Ascending aorta (tissue), 2 donors: ENCODE measurements around the gene DMD. TPM values are rescaled to one million over a fixed set of nuclear protein-coding genes. Genes with fewer than 3 reads are reported as not detected.

Source experiments
- DNase-seq, 2 donors: peaks; one replicate each; pipeline ENCODE4 v3.0.0-alpha.2; 2019; ENCODE audit warnings: low spot score in 2 of 2
- H3K27ac ChIP-seq, 2 donors: fragments of 200-600 bp; sonication (generic); one replicate each; pipeline ENCODE4 v1.5.1; 2016 to 2017; ENCODE audit warnings: mild to moderate bottlenecking in 1 of 2
- H3K27me3 ChIP-seq: fragments of 200-600 bp; sonication (generic); one replicate; pipeline ENCODE4 v1.5.1; 2017
- H3K36me3 ChIP-seq, 2 donors: fragments of 200-600 bp; sonication (generic); one replicate each; pipeline ENCODE4 v1.5.1; 2016
- H3K4me1 ChIP-seq, 2 donors: fragments of 200-600 bp; sonication (generic); one replicate each; pipeline ENCODE4 v1.5.1; 2016 to 2017; ENCODE audit warnings: mild to moderate bottlenecking in 1 of 2
- H3K4me3 ChIP-seq, 2 donors: fragments of 200-600 bp; sonication (generic); one replicate each; pipeline ENCODE4 v1.5.1; 2016 to 2017; ENCODE audit warnings: mild to moderate bottlenecking in 1 of 2
- H3K9me3 ChIP-seq, 2 donors: fragments of 200-600 bp; sonication (generic); one replicate each; pipeline ENCODE4 v1.5.1; 2016
- CTCF ChIP-seq, 3 experiments: fragments of 200-600 bp in 2 of 3; fragments of 450-650 bp in 1 of 3; sonication (generic) in 2 of 3; IDR thresholded peaks; one replicate each; pipeline ENCODE4 v1.5.1; 2016 to 2019; ENCODE audit warnings: antibody characterized with exemption in 3 of 3, mild to moderate bottlenecking in 1 of 3, moderate library complexity in 1 of 3
- intact Hi-C: fragments of 100-400 bp; cut with DNase I; formaldehyde crosslinking; loops from one replicate; pipeline ENCODE4 v1.15.1; 2023
- total RNA-seq: library from RNA; depleted of rRNA; stranded (reverse); fragments of >200 nt; gene quantifications from one replicate; pipeline ENCODE4 v1.1.0, GENCODE V29; 2016

Gene DMD
- total RNA-seq, 1 donor from 2014 or later, result 40.0 TPM

GRCh38 chrX:31091819-31092218 is 2119.5 kb downstream of the DMD start:
- DNase-seq, result no peak
- Histone ChIP-seq H3K9me3 (no peaks in the 10 kb centered on the region), H3K27ac (no peak overlapping the region), H3K27me3 (no peaks in the 10 kb centered on the region), H3K4me3 (no peak overlapping the region), H3K36me3 (no peaks in the 10 kb centered on the region), H3K4me1 (no peaks in the 10 kb centered on the region)
- TF ChIP-seq CTCF (IDR thresholded peaks at IDR 0.05), result no peak
- intact Hi-C loops, result no loop called here

- Histone ChIP-seq H3K27me3 (no peaks in the 10 kb centered on the region), H3K36me3 (no peaks in the 10 kb centered on the region), H3K9me3 (peaks cover 0 to 10% of the 10 kb centered on the region in 2 donors), H3K4me1 (no peaks in the 10 kb centered on the region), H3K4me3 (no peak overlapping the region), H3K27ac (no peak overlapping the region)
- no peak for DNase-seq
- intact Hi-C loops, result no loop called here
- no peak for TF ChIP-seq CTCF (IDR thresholded peaks at IDR 0.05)
Observed at GRCh38 chrX:31074522-31074921, 2136.8 kb downstream of the DMD start.

GRCh38 chrX:31071725-31072124 is 2139.6 kb downstream of the DMD start, which contains the start of gene FTHL17:
TSS of gene FTHL17 (minus strand) at chrX:31072041. CDS start at chrX:31071953, 88 bp downstream.
- no peak for TF ChIP-seq CTCF (IDR thresholded peaks at IDR 0.05)
- Histone ChIP-seq H3K9me3 (peaks cover 0 to 7% of the 10 kb centered on the region in 2 donors), H3K4me1 (no peaks in the 10 kb centered on the region), H3K27me3 (no peaks in the 10 kb centered on the region), H3K4me3 (no peak within 1 kb of the TSS), H3K27ac (no peak within 1 kb of the TSS), H3K36me3 (no peaks in the 10 kb centered on the region)
- intact Hi-C loops, result no loop called here
- no peak for DNase-seq

GRCh38 chrX:31071262-31071661 is 2140.1 kb downstream of the DMD start:
- Histone ChIP-seq H3K36me3 (no peaks in the 10 kb centered on the region), H3K27ac (no peak overlapping the region), H3K4me1 (no peaks in the 10 kb centered on the region), H3K27me3 (no peaks in the 10 kb centered on the region), H3K9me3 (peaks cover 0 to 4% of the 10 kb centered on the region in 2 donors), H3K4me3 (no peak overlapping the region)
- TF ChIP-seq CTCF (IDR thresholded peaks at IDR 0.05), result no peak
- no peak for DNase-seq
- intact Hi-C loops, result no loop called here

- TF ChIP-seq CTCF (IDR thresholded peaks at IDR 0.05), result no peak
- no peaks in the 10 kb centered on the region for H3K36me3 ChIP-seq
- intact Hi-C loops, result no loop called here
- H3K27ac ChIP-seq, result no peak overlapping the region
- no peaks in the 10 kb centered on the region for H3K4me1 ChIP-seq
- H3K9me3 ChIP-seq, result peaks cover 0 to 1% of the 10 kb centered on the region in 2 donors
- no peak for DNase-seq
- H3K27me3 ChIP-seq, result no peaks in the 10 kb centered on the region
- no peak overlapping the region for H3K4me3 ChIP-seq
Observed at GRCh38 chrX:31070057-31070468, 2141.3 kb downstream of the DMD start.
